ENCODE data around the gene CPAMD8. TPM values are rescaled to one million over a fixed set of nuclear protein-coding genes. Genes with fewer than 3 reads are reported as not detected.

CPAMD8 gene
- total and polyA plus RNA-seq, 2 donors (not counting 3 experiments of a cell fraction or from before 2014, with no cell fraction given): 2.2 to 3.9 TPM

DNA sequence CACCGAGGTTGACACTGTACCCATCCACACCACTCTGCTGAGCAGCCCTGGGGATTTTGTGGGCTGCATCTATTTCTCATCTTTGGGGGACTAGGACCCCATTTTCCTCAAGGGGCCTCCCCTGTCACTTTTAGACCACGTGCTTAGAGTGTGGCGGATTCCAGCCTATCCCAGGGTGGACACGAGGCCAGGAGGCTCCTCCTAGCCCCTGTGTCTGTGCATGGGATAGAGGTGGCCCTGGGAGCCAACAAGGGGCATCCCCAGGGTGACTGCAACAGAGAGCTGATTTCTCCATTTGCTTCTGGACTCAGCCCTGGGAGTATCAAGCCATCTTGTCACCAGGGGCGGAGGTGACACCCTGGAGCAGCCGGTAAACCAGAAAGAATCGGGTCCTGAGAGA, 24.2 kb downstream of the CPAMD8 start:
- CTCF ChIA-PET: interaction anchor here (0.6 kb wide), 1 partner anchor 53 kb away, joined by 3 read pairs; no protein-coding TSS in a partner anchor
- H3K27me3 ChIP-seq (ENCODE audit: control insufficient read depth in 2 of 2, insufficient read depth in 2 of 2, low read length in 2 of 2): no peaks in the 10 kb centered on the region
- intact Hi-C loops (cut with micrococcal nuclease) (no loop called here), dilution Hi-C loops (cut with MboI; ENCODE audit: extremely low pct_ligation_motif_present, low sequenced_read_pairs) (no loop called here)
- POLR2A ChIA-PET: no interaction called here
- DNase-seq (ENCODE audit: low read depth, low spot score) (no peak), FAIRE-seq (no peak)
- H3K27ac ChIP-seq (ENCODE audit: insufficient read depth, low read depth, low read length): no peak overlapping the region
- no peaks in the 10 kb centered on the region for H3K9me1 ChIP-seq (replicated peaks; ENCODE audit: control insufficient read depth, extremely low read depth, insufficient read depth, low read length)
- H3K36me3 ChIP-seq (ENCODE audit: control insufficient read depth in 2 of 2, extremely low read depth in 1 of 2, insufficient read depth in 2 of 2, low read length in 2 of 2): no peaks in the 10 kb centered on the region
- H3K4me3 ChIP-seq (replicated peaks in 1 of 3; ENCODE audit: insufficient read depth in 1 of 3, low read depth in 1 of 3, low read length in 3 of 3): no peak overlapping the region
- H3K4me1 ChIP-seq (ENCODE audit: control insufficient read depth, extremely low read depth, insufficient read depth, low read length): no peaks in the 10 kb centered on the region
- no peaks in the 10 kb centered on the region for H4K20me1 ChIP-seq (replicated peaks; ENCODE audit: control insufficient read depth, extremely low read depth, insufficient read depth, low read length)
- TF ChIP-seq POLR2A (IDR thresholded peaks at IDR 0.05; ENCODE audit: low read depth, low read length) (no peak), GATA2 (IDR thresholded peaks at IDR 0.05; ENCODE audit: insufficient read depth, insufficient read length, low read depth, low read length) (no peak), JUN (IDR thresholded peaks at IDR 0.05; ENCODE audit: borderline replicate concordance, insufficient read depth, insufficient read length, low read depth) (no peak), FOS (IDR thresholded peaks at IDR 0.05; ENCODE audit: borderline replicate concordance, insufficient read depth, low read length) (no peak), POLR2AphosphoS5 (IDR thresholded peaks at IDR 0.05; ENCODE audit: insufficient read depth, low read depth, low read length) (no peak), MYC (IDR thresholded peaks at IDR 0.05; ENCODE audit: low read depth, low read length) (no peak), EZH2 (IDR thresholded peaks at IDR 0.05; ENCODE audit: borderline replicate concordance, low read depth, low read length, severe bottlenecking) (no peak), MAX (IDR thresholded peaks at IDR 0.05; ENCODE audit: insufficient read depth, insufficient read length) (no peak)
- TF ChIP-seq, protein P1, sequence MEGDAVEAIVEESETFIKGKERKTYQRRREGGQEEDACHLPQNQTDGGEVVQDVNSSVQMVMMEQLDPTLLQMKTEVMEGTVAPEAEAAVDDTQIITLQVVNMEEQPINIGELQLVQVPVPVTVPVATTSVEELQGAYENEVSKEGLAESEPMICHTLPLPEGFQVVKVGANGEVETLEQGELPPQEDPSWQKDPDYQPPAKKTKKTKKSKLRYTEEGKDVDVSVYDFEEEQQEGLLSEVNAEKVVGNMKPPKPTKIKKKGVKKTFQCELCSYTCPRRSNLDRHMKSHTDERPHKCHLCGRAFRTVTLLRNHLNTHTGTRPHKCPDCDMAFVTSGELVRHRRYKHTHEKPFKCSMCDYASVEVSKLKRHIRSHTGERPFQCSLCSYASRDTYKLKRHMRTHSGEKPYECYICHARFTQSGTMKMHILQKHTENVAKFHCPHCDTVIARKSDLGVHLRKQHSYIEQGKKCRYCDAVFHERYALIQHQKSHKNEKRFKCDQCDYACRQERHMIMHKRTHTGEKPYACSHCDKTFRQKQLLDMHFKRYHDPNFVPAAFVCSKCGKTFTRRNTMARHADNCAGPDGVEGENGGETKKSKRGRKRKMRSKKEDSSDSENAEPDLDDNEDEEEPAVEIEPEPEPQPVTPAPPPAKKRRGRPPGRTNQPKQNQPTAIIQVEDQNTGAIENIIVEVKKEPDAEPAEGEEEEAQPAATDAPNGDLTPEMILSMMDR (IDR thresholded peaks at IDR 0.05; ENCODE audit: extremely low read depth in 1 of 2, insufficient read depth in 1 of 2, low read depth in 1 of 2, low read length in 2 of 2): no peak
- no peaks in the 10 kb centered on the region for H3K79me2 ChIP-seq (ENCODE audit: control insufficient read depth, insufficient read depth, low read length)
- H3K9ac ChIP-seq (replicated peaks; ENCODE audit: extremely low read depth, insufficient read depth, low read length): no peak overlapping the region
- H3K4me2 ChIP-seq (ENCODE audit: insufficient read depth, low read length): no peak overlapping the region
- BruUV-seq (replicated peaks): no TSS peak
- no peaks in the 10 kb centered on the region for H3K9me3 ChIP-seq (replicated peaks; ENCODE audit: control insufficient read depth, insufficient read depth, low read length)
- no peak overlapping the region for H2AFZ ChIP-seq (ENCODE audit: low read depth, low read length)

Data from endothelial cell of umbilical vein (primary cell).